SJSA1 (cell line): ENCODE measurements around the gene PROK2. TPM values are rescaled to one million over a fixed set of nuclear protein-coding genes. Genes with fewer than 3 reads are reported as not detected.

ENCODE experiments used
- DNase-seq, 2 experiments: peaks; one replicate each; pipeline ENCODE4 v3.0.0-alpha.2; 2015 to 2020; ENCODE audit warnings: low spot score in 2 of 2, low read depth in 1 of 2
- H3K27ac ChIP-seq: fragments of 250-450 bp; sonication (Bioruptor Pico); 2 replicates; pipeline ENCODE4 v1.5.1; 2020; ENCODE audit warnings: mild to moderate bottlenecking, moderate library complexity
- H3K27me3 ChIP-seq: fragments of 250-450 bp; sonication (Bioruptor Pico); replicated peaks from 2 replicates; pipeline ENCODE4 v1.5.1; 2020; ENCODE audit warnings: mild to moderate bottlenecking, moderate library complexity
- H3K36me3 ChIP-seq: fragments of 250-450 bp; sonication (Bioruptor Pico); 2 replicates; pipeline ENCODE4 v1.5.1; 2020; ENCODE audit warnings: mild to moderate bottlenecking
- H3K4me1 ChIP-seq: fragments of 250-450 bp; sonication (Bioruptor Pico); replicated peaks from 2 replicates; pipeline ENCODE4 v1.6.1; 2021; ENCODE audit warnings: mild to moderate bottlenecking
- H3K4me3 ChIP-seq: fragments of 250-450 bp; sonication (Bioruptor Pico); 2 replicates; pipeline ENCODE4 v1.5.1; 2020; ENCODE audit warnings: mild to moderate bottlenecking
- H3K9me3 ChIP-seq: fragments of 250-450 bp; sonication (Bioruptor Pico); replicated peaks from 2 replicates; pipeline ENCODE4 v1.5.1; 2020; ENCODE audit warnings: mild to moderate bottlenecking
- total RNA-seq: library from RNA; depleted of rRNA; stranded (reverse); fragments of >200 nt; shearing (Covaris generic); gene quantifications from 2 replicates; pipeline ENCODE4 v1.2.3, GENCODE V29; 2014

PROK2 gene
- total RNA-seq, 1 experiment from 2014 or later = not detected

DNA sequence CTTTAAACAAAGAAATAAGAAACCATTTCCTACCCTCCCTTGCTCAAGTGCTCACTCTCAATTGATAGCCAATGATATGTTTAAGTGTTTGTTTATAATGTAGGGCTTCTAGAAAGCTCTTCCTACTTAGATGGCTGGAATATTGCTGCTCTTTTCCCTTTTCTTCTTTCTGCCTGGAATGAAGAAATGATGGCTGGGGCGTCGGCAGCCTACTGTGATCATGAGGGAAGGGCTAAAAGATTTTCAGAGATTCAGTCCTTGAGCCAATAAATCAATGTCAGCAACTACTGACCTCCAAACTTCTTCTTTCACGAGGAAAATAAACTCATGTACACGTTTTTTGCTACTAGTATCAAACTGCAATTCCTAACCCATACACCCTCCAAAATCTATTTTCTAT, 33.3 kb downstream of the PROK2 start:
- Histone ChIP-seq H3K9me3 (no peaks in the 10 kb centered on the region), H3K27ac (no peak overlapping the region), H3K27me3 (peaks cover 36% of the 10 kb centered on the region), H3K4me3 (no peak overlapping the region), H3K36me3 (no peaks in the 10 kb centered on the region), H3K4me1 (peaks cover 5% of the 10 kb centered on the region; the same call in 1 of the 2 replicates)
- DNase-seq = no peak

DNA sequence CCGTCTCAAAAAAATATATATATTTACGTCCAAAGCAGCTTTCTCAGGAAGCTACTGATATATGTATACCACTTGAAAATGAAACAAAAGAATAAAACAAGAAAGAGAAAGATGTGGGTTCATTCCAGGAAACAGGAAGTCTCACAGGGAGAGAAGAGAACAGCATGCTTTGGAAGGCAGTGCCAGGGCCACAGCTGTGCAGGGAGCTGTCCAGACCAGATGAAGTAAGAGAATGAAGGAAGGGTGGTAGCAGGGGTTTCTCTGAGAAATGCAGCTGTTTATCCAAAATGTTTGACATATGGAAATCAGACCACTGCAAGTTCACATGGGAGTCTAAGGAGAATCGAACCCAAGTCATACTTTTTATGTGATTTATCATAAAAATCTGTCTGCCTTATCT, 40.2 kb downstream of the PROK2 start:
- Histone ChIP-seq H3K36me3 (no peaks in the 10 kb centered on the region), H3K4me3 (no peak overlapping the region), H3K27me3 (no peaks in the 10 kb centered on the region), H3K27ac (no peak overlapping the region), H3K9me3 (no peaks in the 10 kb centered on the region; the same call in 1 of the 2 replicates), H3K4me1 (no peaks in the 10 kb centered on the region)
- DNase-seq = no peak

DNA sequence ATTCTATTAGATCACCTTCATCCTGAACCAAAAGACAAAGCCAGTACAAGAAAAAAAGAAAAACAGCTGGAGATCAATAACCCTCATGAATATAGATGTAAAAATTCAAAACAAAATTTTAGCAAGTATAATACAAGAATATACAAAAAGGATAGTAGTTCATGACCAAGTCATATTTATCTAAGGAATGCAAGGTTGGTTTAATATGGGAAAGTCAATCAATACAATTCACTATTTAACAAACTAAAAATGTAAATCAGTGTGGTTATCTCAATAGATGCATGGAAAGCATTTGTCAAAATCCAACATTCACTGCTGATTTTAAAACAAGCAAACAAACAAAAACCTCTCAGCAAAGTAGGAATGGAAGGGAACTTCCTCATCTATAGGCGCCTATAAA, 42.3 kb downstream of the PROK2 start:
- Histone ChIP-seq H3K4me1 (no peaks in the 10 kb centered on the region), H3K36me3 (no peaks in the 10 kb centered on the region), H3K9me3 (no peaks in the 10 kb centered on the region; the same call in 1 of the 2 replicates), H3K27me3 (no peaks in the 10 kb centered on the region; the same call in 1 of the 2 replicates), H3K4me3 (no peak overlapping the region), H3K27ac (no peak overlapping the region)
- DNase-seq = no peak

DNA sequence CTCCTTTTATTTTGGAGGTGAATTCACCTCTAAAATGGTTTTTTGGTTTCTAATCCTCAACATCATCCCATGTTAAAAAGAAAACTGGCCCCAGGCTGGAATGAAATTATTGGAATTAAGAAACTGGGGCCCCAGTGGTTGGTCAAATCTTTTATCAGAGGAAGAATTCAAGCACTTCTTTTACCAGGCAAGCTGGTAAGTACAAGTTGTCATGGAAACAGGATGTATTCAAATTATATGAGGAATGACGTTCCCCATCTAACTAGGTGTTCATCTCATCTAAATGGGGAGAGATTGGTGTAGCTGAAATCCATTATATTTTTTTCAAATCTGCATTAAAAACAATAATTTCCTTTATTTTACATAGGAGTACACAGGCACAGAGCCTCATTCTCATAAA, 50.1 kb downstream of the PROK2 start:
- Histone ChIP-seq H3K36me3 (no peaks in the 10 kb centered on the region), H3K27ac (no peak overlapping the region), H3K27me3 (peaks cover 3% of the 10 kb centered on the region), H3K4me1 (peaks cover 6% of the 10 kb centered on the region), H3K4me3 (no peak overlapping the region), H3K9me3 (no peaks in the 10 kb centered on the region)
- no peak for DNase-seq

DNA sequence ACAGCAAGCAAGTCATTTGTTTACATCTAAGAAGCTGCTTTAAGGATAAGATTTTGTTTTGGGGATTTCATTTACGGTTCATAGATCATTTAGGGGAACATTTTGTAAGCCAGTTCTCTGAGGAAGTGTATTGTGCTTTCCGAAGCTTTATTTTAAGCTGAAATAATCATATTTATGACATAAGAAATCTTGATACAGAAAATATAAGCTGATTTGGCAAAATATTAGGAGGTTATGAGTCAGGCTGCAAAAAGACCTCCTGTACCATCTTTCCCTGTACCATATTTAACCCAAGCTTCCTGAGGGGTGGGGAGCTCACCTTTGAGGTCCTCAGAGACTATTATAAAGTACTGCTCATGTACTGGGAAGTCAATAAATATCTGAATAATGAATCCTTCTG, 51.6 kb downstream of the PROK2 start:
- Histone ChIP-seq H3K36me3 (no peaks in the 10 kb centered on the region), H3K27ac (no peak overlapping the region), H3K4me3 (no peak overlapping the region), H3K9me3 (no peaks in the 10 kb centered on the region), H3K27me3 (peaks cover 3% of the 10 kb centered on the region), H3K4me1 (peaks cover 16% of the 10 kb centered on the region)
- DNase-seq = no peak

DNA sequence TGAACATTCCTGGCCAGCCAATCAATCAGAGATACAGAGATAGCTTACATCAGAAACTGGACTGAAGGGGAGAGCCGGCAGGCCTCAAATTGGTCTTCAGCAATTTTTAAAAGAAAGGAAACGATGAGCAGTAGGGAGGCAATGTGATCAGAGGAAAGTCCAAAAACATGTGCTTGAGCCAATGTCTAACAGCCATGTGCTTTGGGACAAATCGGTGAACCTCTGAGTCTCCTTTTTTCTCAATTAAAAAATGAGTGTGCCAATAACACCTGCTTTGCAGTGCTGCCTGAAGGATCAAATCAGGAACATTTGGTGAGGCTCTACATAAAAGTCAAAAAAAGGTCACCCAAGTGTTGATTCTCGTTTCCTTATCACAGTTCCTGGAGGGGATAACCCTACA, 52.3 kb downstream of the PROK2 start:
- Histone ChIP-seq H3K4me3 (no peak overlapping the region), H3K36me3 (no peaks in the 10 kb centered on the region), H3K27me3 (peaks cover 3% of the 10 kb centered on the region; the same call in 1 of the 2 replicates), H3K4me1 (peaks cover 16% of the 10 kb centered on the region), H3K9me3 (no peaks in the 10 kb centered on the region), H3K27ac (no peak overlapping the region)
- no peak for DNase-seq

DNA sequence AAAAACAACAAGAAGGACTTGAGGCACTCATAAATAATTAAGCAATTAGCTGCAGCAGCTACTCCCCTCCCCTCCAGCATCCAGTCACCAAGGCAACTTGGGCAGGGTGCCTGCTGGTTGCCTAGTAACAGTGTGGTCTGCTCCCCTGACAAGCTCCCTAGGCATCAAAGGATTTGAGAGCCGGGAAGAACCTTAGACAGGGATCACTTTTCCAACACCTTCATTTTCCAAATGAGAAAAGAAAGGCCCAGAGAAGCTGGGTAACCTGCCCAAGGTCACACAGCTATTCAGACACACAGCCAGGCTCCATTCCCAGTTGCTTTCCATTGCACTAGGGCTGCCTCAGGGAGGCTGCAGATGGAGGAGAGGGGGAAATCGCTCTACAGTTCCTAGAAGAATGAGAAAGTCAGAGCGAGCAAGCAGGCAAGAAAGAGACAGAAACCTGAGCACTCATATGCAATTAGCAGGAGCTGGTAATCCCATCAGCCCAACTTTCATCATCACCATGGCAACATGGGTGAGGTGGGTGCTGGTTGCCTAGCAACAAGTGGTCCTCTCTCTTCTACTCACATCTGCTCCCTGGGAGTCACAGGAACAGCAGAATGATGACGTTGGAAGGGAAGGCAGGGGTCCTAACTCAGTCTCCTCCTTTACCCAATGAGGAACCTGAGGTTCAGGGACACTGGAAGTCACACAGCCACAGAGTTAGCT, 56.2 kb downstream of the PROK2 start:
- DNase-seq = peak in 1 of 2 experiments; percentile 39

DNA sequence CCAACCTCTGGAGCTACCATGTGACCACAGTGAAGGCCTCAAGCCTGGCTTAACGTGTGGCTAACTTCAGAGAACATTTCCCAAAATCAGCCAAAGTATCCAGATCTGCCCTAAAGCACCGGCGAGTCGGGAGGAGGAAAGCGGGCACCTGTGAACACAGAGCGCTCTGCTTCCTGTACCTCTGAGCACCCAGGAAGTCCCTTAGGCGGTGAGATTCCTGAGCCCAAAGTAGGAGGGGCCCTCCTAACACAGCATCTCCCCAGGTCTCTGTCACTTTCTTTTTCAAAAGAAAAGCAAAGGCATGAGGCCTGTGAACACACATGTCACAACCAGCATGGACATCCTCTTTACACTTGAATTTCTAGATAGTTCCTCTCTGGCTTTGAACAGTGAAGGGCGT, 58.8 kb downstream of the PROK2 start:
- Histone ChIP-seq H3K9me3 (no peaks in the 10 kb centered on the region), H3K4me3 (no peak overlapping the region), H3K27me3 (no peaks in the 10 kb centered on the region)

More for the DNA sequence above, 56.2 kb downstream of the PROK2 start:
- Histone ChIP-seq H3K4me1 (peaks cover 27% of the 10 kb centered on the region), H3K27ac (peak overlapping the region; percentile 9), H3K36me3 (no peaks in the 10 kb centered on the region; the same call in 1 of the 2 replicates), H3K4me3 (no peak overlapping the region), H3K9me3 (no peaks in the 10 kb centered on the region), H3K27me3 (no peaks in the 10 kb centered on the region)

DNA sequence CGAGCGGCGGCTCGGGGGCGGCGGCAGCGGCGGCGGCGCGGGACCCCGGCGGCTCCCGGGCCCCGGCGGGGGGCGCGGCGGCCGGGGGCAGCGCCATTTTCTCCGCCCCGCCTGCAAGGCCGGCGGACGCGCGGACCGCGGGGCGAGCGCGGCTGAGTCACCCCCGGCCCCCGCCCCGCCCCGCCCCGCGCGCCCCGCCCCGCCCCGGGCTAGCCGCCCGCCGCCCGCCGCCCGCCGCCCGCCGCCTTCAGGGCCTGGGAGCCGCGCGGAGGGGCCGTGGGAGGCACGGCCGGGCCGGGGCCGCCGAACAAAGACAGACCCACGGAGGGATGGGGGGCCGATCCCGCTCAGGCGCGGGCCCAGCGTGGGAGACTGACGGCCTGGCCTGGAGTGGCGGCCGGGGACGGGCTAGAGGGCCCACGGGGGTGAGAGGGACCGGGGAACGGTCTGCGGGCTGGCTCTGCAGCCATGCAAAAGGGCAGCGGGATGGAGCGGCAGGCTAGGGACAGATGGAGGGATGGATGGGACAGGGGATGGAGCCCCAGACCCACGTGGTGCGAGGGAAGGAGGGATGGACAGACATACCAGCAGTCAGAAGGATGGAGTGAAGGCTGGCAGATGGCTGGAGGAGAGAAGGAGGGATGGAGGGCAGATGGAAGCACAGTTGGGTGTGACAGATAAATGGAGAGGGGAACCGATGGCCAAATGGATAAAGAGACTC, 59.5 kb downstream of the PROK2 start, which contains the start of gene EIF4E3:
EIF4E3 (minus strand) TSS at position 132 of the 721 bp plus-strand sequence; CDS start at position 97, 35 bp downstream.
- H3K27me3 ChIP-seq = no peaks in the 10 kb centered on the region
- DNase-seq = peak in 1 of 2 experiments; percentile 22

More for the DNA sequence above, 58.8 kb downstream of the PROK2 start:
- no peak overlapping the region for H3K27ac ChIP-seq
- peaks cover 27% of the 10 kb centered on the region for H3K4me1 ChIP-seq
- no peaks in the 10 kb centered on the region; the same call in 1 of the 2 replicates for H3K36me3 ChIP-seq
- no peak for DNase-seq

DNA sequence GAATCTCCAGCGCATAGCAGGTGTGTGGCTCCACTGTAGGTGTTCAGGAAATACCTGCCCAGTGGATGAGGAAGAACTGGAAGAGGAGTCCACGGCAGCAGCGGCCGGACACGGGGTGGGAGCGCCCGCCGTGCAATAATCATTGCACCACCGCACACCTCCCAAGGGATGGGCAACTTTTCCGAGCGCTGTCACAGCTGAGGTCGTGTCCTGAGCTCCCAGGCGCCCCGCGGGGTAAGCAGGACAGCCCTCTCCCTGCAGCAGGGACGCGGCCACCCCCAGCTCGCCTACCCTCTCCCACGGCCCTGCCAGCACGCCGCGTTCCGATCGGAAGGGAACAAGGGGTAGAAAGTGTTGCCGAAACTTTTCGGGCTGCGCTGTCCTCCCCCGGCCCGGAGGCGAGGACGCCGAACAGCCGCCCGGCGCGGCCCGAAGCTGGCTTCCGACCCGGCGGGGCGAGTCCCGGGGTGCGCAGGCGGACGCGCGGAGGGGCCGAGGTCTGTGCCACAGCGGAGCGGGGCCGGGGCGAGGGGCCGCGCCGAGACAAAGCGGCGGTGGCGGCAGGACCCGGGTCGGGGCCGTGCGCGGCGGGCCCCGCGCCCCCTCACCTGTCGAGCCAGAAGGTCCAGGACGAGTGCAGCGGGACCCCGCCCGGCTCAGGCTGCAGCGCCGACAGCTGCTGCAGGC, 60.2 kb downstream of the PROK2 start:
- Histone ChIP-seq H3K4me3 (peak overlapping the region; percentile 86), H3K27me3 (no peaks in the 10 kb centered on the region), H3K27ac (no peak overlapping the region), H3K36me3 (no peaks in the 10 kb centered on the region; the same call in 1 of the 2 replicates), H3K9me3 (no peaks in the 10 kb centered on the region), H3K4me1 (peaks cover 19% of the 10 kb centered on the region)
- peak; percentile 42 to 47 for DNase-seq

More for the DNA sequence above, 59.5 kb downstream of the PROK2 start, which contains the start of gene EIF4E3:
- Histone ChIP-seq H3K4me1 (peaks cover 26% of the 10 kb centered on the region), H3K27ac (no peak within 1 kb of the TSS), H3K4me3 (peak within 1 kb of the TSS; percentile 86), H3K36me3 (no peaks in the 10 kb centered on the region; the same call in 1 of the 2 replicates), H3K9me3 (no peaks in the 10 kb centered on the region)

DNA sequence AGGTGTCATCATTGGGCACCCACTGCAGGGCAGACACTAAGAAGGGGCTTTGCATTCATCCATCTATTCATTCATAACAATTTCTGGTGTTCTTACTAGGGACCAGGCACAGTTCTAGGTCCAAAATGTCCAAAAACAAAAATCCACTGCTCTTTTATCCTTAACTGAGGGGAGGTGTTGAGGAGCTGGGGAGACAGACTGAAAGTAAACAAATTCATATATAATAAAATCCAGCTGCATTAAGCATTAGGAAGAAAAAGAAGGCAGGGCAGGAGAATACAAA, 60.8 kb downstream of the PROK2 start:
- no peak for DNase-seq

DNA sequence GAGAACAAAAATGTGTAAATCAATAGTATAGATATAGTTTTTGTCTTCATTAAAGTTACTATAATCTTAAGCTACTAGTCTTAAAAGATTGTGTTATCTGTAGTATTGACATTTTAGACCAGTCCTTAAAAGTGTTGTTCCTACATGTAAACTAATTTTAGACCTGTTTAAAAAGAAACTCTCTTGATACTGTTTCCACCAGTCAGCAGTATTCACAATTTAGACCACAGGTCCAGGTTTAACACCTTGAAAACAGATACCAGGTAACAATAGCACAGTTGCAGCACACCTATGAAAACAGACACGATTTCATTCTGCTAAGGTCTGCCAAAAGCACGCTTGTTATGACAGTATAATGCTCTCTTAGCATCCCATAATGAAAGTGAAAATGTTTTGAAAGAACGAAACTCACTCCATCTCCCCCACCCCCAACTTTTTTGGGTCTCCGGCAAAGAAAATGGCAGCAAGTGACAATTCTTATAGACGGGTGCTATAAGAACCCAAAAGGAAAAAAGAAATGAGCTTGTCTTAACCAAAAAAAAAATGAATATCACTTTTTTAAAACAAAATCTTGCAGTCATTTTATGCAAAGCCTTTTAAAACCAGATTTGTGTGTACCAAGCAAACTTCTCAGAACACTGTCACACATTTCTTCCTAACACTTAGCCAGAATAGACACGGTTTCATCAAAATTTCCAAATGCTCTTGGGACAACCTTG, 61.3 kb downstream of the PROK2 start:
- H3K27ac ChIP-seq = no peak overlapping the region

More for the DNA sequence above, 60.8 kb downstream of the PROK2 start:
- Histone ChIP-seq H3K9me3 (no peaks in the 10 kb centered on the region), H3K4me1 (peaks cover 13% of the 10 kb centered on the region), H3K36me3 (no peaks in the 10 kb centered on the region; the same call in 1 of the 2 replicates), H3K27ac (no peak overlapping the region), H3K4me3 (peak overlapping the region; percentile 86), H3K27me3 (no peaks in the 10 kb centered on the region)

DNA sequence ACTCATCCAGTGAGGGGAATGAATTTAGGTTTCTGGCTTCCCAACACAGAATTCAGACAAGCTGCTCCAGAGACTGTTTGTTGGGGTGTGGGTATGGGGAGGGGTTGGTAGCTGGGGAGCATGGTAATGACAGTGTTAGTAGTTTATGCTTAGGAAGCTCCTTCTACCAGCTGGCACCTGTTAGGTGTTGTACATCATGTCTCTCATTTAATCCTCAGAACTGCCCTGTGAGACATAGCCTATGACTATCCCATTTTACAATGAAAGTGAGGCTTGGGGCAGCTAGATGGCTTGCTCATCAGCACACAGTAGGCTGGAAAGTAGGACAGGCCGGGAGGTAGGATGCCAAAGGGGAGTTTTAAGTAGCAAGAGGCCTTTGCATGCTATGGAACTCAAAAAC, 62.3 kb downstream of the PROK2 start:
- DNase-seq = no peak
- H3K27me3 ChIP-seq = no peaks in the 10 kb centered on the region

More for the DNA sequence above, 61.3 kb downstream of the PROK2 start:
- Histone ChIP-seq H3K27me3 (no peaks in the 10 kb centered on the region), H3K4me3 (no peak overlapping the region), H3K4me1 (peaks cover 12% of the 10 kb centered on the region), H3K36me3 (no peaks in the 10 kb centered on the region; the same call in 1 of the 2 replicates), H3K9me3 (no peaks in the 10 kb centered on the region)
- no peak for DNase-seq

More for the DNA sequence above, 62.3 kb downstream of the PROK2 start:
- Histone ChIP-seq H3K9me3 (no peaks in the 10 kb centered on the region), H3K4me3 (no peak overlapping the region), H3K4me1 (peaks cover 12% of the 10 kb centered on the region), H3K27ac (no peak overlapping the region), H3K36me3 (no peaks in the 10 kb centered on the region; the same call in 1 of the 2 replicates)
